ENCODE results near the gene ANGPTL7.
"Not testable (repeated sequence)": the region's sequence is repeated elsewhere in the genome, so short reads cannot be mapped to it uniquely, and the experiment has no call there.

The ANGPTL7 gene

DNA sequence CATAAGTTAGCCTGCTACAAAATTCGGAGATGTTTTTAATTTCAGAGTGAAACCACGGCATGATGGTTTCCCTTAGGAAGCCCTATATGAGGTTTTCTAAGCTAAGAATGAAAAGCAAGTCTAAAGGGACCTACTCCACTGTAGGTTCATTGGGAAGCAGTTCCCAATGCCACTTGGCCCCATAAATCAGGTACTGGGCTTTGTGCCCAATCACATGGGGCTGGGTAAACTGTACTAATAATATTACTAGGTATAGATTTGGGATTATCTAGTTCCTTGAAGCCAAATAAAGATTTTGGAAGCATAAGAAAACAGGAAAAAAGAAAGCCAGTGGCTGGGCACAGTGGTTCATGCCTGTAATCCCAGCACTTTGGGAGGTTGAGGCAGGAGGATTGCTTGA, 19.1 kb upstream of the ANGPTL7 start:
- DNase-seq: no peak

DNA sequence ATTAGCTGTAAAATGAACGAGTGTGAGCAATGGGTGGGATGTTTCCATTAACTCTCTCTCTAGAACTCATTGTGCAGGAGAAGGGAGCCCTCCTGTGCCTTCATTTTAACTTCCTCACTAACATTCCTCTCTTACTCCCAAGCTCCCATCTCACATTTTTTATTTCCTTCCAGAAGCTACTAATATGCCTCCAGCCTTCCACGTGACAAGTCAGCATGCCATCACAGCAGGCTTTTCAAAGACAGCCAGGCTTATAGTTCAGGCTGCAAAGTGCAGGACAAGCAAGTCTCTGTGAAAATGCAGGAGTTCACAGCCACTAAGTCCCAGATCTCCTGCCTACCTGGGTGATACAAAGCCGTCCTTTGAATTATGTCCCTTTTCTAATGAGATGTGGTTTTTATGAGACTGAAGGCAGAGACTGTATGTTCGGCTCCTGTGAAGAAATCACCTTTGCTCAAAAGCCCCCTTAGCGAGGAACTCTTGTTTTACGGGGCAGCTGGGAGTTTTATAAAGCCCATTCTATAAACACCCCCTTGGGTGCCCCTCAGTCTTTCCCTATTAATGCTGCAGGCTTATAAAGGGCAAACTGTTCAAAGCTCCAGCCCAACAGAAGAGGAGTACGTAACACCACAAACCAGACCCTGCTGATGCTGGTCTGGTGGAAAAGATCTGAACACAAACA, 14.8 kb upstream of the ANGPTL7 start:
- DNase-seq: no peak

DNA sequence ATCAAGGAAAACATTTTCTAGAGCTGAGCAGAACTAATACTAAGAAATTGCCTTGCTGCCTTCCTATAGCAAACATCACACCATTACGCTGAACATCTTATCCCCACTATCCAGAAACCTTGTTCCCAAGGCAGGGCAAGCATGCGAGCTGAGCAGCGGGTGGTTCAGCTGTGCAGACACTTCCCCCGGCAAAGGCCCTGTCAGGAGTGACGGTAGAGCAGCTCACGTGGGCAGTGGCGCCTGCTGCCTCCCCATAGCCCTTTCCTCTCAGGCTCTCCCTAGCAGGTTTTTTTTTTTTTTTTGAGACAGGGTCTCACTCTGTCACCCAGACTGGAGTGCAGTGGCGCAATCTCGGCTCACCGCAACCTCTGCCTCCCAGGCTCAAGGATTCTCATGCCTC, 13.7 kb upstream of the ANGPTL7 start:
- DNase-seq: peak; percentile 9

DNA sequence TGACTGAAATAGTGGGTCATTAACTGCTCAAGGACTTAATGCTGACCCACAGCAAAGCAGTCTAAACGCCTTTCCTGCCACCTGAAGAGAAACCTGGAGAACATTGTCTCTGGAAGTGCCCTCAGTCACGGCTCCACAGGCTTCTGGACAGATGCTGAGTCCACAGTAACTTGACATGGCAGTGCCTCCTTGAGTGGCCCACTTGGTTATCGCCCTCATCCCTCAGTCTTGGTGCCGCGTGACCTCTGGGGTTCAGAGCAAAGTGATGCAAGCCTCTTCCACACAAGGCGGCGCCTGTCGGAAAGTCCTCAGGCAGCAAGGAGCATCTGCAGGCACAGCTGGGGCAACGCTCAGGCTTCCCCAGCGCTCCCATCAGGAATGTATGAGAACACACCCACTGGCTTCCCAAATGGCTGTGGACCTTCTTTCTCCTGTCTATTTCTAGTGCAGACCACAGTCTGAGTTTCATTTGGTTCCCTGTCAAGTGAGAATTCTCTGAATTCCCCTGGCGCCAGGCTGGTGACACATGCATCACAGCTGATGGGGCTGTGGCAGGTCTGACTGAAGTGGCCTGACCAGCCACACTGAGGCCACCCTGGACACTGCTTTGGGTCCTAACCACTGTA, 13.0 kb upstream of the ANGPTL7 start:
- DNase-seq: peak; percentile 17

DNA sequence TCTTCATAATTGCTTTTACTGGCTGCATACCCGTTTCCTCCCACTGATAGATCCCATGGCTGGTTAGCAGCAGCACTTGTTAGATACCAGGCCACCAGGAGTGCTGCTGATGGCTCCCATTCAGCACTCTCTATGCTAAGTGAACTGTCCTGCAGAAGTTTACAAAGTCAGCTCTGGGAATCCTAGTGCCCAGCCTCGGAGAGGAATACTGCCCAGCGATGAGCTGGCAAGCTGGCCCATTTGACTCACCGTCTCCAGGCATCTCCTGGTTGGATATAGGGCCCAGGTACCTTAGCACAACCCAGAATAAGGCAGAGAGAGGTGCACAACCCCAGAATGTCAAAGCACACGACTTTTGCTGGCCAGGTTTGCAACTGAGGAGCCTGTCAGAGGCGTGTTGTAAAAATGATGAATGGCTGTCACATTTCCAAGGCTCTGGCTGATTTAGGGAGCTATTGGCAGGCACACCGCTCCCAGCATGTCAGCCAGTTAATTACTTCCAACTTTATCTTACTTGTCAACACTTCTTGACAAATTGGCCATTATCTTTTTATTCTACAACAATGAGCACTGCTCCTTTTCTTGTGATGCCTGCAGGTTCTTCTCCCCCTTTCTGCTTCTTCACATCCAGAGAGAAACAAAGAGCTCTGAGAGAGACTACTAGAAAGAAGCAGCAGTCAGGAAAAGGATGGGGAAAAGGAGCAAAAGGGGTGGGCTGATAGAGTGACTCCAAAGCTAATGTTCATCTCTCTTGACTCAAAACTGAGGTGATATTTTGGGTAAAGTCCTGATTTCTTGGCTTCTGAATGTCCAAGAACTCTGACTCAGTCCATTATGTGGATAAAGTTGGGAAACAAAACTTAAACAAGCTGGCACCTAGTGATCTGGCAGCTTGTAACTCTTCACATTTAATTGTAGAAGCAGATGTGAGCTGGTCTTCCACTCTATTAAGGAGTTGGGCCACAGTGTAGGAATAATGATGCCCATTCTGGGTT, 10.8 kb upstream of the ANGPTL7 start:
- no peak for DNase-seq

DNA sequence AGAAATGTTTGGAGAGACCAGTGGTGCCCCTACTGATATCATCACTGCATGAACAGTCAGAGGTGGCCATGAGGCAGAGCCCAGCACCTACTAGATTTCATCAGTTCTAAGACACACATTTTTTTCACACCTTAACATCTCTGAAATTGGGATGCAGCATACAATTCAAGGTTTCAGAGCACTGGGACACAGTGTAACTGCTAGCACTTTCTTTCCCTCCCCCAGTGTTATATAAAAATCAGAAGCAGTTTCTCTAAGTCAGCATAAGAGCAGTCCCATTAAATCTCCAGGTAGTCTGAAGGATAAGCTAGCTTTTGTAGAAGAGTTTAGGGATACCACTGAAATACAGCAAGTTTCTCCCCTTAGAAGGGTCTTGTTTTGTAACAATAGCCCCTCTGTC, 10.0 kb upstream of the ANGPTL7 start:
- no peak for DNase-seq

DNA sequence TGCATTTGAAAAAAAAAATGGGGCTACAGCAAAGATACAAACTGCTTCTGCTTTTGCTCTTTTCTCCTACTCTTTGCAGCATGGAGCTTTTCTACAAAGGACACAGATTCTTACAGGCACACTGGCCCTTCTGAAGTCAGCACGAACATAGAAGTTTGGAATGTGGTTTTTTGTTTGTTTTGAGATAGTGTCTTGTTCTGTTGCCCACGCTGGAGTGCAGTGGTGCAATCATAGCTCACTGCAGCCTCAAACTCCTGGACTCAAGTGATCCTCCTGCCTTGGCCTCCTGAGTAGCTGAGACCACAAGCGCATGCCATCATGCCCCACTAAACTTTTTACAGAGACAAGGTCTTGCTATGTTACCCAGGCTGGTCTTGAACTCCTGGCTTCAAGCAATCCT, 9.4 kb upstream of the ANGPTL7 start:
- not testable (repeated sequence) for DNase-seq

DNA sequence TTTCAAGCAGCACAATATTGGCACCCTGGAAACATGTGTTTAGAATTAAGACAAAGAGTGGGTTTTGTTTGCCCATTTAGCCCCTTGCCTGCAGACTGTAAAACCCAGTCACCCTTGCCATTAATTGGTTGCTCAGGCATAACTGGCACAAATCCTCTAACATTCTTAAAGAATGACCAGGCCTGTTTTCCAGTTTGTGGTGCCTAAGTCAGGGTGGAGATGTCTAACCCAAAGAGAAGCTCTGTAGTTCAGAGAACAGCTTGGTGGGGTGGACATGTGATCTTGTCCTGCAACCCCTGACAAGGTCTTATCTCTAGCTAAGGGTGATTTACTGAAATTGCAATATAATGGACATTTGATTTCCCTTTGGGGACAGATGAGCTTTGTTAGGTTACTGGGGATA, 8.8 kb upstream of the ANGPTL7 start:
- no peak for DNase-seq

DNA sequence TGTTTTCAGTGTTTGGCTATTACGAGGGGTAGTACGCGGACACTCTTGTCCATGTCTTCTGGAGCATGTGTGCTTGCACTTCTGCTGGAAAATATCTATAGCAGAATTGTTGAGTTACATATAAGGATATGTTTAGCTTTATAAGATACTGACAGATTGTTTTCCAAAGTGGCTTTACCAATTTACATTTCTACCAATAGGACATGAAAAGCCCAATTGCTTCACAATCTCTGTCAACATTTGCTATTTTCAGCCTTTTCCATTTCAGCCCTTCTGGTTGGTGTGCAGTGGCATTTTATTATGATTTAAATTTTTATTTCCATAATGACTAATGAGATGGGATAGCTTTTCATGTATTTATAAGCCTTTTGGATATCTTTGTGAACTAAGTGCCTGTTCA, 6.3 kb upstream of the ANGPTL7 start:
- no peak for DNase-seq

DNA sequence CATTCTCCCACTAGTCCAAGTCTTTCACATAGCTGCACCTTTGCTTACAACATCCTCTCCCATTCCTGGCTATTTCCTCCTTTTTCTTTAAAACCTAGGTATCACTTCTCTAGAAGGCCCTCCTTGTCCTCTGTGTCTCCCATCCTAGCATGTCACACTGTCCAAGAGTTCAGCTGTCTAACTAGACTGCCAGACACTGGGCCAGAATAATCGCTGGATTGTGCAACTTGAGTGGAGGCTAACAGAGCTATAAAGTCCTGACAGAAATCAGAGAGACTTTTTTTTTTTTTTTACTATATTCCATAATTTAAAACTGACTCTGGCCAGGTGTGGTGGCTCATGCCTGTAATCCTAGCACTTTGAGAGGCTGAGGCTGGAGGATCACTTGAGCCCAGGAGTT, 4.2 kb upstream of the ANGPTL7 start:
- no peak for DNase-seq

DNA sequence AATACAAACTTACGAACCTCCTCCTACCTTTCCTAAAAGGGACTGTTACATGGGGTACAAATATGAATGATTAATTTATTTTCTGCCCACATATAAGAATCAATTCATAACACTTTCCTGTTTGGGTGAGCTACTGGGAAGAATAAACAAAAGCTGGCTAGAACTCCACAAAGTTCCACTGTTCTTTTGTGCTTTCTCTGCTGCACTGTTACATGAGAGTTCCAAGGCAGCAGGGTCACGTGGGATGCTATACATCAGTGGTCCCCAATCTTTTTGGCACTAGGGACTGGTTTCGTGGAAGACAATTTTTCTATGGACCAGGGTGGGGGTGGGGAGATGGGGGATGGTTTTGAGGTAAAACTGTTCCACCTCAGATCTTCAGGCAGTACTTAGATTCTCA, 2.2 kb upstream of the ANGPTL7 start:
- DNase-seq: no peak

DNA sequence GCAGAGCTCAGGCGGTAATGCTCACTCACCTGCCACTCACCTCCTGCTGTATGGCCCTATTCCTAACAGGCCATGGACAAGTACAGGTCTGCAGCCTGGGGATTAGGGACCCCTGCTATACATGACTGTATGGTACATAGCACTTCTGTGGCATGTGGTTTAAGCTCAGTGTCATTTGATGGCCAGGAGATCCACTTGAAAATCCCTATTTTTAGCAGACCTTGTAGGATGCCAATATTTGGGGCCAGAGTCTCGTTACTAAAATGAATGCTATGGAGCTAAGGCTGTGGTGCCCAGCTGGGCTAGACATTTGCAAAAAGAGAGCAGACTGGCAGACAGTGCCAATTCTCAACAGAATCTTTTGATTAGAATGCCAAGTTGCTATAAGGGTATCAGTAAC, 1.7 kb upstream of the ANGPTL7 start:
- DNase-seq: no peak

DNA sequence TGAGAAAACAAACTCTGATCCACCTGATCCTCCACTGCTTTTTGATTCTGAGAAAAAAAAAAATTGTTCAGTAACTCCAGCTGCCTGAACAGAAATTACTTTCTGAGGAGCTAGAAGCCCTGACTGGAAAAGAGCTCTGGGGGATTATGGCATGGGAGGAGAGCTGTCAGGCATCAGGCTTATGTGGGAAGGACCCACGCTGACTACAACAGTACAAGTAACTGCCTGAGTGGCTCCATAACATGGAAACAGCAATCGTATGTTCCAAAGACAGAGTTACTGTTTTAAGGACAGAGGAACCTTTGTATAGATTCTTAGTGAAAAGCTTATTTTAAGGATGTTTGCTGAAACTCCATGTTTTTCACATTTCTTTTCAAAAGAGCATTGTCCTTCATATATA, 1.2 kb upstream of the ANGPTL7 start:
- no peak for DNase-seq

DNA sequence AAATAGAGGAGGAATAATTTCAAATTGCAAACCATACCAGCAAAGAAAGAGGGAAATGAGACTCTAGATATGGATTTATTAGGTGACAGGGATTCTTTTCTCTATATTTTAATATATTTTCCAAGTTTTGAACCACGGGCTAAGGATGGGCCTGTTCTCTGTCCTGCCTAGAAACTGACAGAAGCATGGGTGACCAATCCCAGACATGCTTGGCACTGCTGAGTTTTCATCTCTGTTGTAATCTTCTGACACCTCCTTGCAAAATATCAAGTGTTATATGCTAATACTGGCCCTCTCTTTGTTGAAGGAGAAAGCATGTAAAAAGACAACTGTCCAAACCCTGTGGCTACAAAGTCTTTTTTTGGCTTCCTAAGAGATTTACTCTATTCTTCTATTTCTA, 774 bp upstream of the ANGPTL7 start:
- no peak for DNase-seq

DNA sequence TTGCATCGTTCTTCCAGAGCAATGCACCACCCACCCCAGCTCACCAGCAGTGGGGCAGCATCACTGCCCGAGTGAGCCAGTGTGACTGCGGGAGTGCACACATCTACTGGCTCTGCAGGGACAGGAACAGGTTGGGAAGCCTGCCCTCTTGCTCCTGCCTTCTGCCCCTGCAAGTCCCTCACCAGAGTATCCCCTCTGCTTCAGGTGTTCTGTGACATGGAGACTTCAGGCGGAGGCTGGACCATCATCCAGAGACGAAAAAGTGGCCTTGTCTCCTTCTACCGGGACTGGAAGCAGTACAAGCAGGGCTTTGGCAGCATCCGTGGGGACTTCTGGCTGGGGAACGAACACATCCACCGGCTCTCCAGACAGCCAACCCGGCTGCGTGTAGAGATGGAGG, 4.2 kb downstream of the ANGPTL7 start:
- no peak for DNase-seq

DNA sequence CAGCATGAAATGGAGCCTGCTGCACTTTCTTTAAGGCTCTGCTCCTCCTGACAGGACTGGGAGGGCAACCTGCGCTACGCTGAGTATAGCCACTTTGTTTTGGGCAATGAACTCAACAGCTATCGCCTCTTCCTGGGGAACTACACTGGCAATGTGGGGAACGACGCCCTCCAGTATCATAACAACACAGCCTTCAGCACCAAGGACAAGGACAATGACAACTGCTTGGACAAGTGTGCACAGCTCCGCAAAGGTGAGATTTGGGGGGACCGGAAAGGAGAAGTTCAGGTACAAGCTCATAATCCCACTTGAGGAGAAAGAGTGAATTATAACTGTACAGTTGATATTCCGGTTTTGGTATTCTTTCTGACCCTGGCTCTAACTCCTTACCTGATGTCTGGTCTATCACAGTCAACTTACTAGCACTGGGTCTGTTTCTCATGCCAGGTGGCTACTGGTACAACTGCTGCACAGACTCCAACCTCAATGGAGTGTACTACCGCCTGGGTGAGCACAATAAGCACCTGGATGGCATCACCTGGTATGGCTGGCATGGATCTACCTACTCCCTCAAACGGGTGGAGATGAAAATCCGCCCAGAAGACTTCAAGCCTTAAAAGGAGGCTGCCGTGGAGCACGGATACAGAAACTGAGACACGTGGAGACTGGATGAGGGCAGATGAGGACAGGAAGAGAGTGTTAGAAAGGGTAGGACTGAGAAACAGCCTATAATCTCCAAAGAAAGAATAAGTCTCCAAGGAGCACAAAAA, 5.4 kb downstream of the ANGPTL7 start:
- no peak for DNase-seq

DNA sequence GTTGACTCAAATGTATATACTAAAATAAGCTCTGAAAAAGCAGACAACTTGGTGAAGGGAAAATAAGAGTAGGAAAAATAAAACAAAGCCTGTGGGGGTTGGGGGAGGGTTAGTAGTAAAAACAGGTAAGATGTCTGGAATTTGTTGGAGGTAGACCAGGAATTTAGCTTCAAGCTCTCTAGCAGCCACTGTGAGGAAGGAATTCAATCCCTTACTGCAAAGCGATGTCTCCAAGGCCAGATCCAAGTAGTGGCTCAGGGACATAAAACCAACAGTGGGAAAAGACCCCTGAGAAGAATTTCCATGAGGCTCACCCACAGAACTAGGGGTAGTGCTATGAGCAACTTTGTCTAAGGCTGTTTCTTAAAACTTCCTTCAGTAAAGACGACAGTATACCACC, 7.8 kb downstream of the ANGPTL7 start:
- no peak for DNase-seq

DNA sequence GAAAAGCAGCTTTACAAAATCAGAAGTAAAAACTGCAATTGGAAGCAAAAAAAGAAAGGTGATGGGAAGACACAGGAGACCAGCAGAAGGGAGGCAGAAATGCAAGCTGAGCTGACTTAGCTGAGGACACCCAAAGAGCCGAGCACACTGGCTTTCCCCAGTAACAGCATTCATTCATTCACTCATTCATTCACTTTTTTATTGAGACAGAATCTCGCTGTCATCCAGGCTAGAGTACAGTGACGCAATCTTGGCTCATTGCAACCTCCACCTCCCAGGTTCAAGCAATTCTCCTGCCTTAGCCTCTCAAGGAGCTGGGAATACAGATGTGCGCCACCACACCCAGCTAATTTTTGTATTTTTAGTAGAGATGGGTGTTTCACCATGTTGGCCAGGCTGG, 8.2 kb downstream of the ANGPTL7 start:
- no peak for DNase-seq

DNA sequence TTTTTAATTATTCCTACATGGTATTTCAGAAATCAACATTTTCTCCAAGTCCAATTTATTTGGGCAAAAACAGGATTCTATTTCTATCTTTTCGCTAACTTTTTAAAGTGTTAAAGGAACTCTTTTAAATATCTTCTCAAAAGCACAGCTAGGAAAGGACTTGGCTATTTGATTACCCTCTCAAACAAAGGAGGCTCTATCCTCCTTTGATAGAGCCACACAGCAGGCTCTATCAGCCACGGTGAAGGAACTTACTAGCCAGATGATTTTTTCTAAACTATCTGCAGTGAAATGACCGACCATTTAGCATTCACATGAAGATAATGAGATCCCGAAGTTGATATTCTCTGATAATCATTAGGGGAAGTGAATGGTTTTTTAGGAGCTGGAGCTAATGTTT, 9.1 kb downstream of the ANGPTL7 start:
- no peak for DNase-seq

DNA sequence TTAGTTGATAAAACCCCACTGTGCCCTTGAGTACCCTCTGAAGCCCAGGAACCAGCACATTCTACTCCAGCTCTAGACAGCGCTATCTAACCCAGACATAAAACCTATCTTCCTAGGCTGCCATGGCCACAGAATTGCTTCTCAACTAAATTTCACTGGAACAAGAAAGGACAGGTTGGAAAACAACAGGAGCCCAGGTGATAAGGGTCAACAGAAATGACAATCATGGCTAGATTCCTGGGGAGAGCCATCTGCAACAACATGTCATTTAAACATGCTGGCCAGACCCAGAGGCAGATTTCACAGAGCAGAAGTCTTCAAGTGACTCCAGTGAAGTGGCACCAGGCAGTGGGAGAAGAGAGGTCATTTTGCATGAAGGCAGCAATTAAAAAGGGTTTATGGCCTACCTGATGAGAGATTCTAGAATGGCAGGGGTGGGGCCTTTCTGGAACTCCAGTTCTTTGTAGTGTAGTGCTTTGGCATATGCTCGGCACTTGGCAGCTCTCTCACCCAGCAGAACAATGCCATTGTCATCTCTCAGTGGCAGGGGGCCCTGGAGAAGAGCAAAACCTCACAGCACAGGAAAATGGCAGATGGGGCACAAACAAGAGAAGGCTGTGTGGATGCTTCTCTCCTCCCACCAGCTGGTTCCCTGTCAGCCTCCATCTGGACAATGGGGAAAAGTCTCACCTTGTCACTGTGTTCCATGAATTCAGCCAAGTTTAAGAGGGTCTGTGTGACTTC, 9.9 kb downstream of the ANGPTL7 start:
- no peak for DNase-seq

DNA sequence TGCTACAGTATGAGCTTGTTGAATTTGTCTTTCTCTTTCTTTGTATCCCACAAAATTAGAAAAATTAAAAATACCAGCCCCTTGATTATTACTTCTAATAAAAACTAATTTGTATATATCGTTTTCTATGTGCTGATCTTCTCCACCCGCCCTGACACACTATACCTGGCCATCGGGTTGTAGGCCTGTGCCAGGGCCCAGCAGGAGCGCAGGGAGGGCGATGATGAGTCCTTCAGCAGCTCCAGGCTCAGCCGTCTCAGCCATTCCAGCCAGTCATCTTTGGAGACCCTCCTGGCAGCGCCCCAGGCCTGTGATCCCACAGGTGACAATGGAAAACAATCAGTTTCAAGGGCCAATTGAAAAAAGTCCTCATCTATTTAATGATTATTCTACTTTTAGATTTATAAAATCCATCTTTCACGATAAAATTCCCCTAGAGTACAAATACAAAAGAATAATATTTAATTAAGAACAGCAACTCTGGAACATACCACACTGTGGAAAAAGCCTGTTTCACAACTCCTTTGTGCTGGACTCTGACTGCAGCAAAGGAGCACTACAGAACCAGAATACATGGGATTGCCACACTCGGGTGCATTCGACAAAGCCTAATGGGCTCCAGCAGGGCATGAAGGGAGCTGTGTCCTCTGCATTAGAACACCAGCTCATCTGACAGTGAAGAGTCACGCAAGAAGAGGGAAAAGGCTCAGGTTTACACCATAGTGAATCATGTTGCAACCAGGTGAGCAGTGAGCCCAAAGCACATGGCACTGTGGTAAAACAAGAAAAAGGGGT, 15.4 kb downstream of the ANGPTL7 start:
- no peak for DNase-seq
